Ascending aorta (tissue), 2 donors: Measurements from ENCODE around the gene EZR. TPM values are rescaled to one million over a fixed set of nuclear protein-coding genes. Genes with fewer than 3 reads are reported as not detected.
"Not testable (repeated sequence)": the region's sequence is repeated elsewhere in the genome, so short reads cannot be mapped to it uniquely, and the experiment has no call there.

Experiments
- DNase-seq, 2 donors: peaks; one replicate each; pipeline ENCODE4 v3.0.0-alpha.2; 2019; ENCODE audit warnings: low spot score in 2 of 2
- H3K27ac ChIP-seq, 2 donors: fragments of 200-600 bp; sonication (generic); one replicate each; pipeline ENCODE4 v1.5.1; 2016 to 2017; ENCODE audit warnings: mild to moderate bottlenecking in 1 of 2
- H3K27me3 ChIP-seq: fragments of 200-600 bp; sonication (generic); one replicate; pipeline ENCODE4 v1.5.1; 2017
- H3K36me3 ChIP-seq, 2 donors: fragments of 200-600 bp; sonication (generic); one replicate each; pipeline ENCODE4 v1.5.1; 2016
- H3K4me1 ChIP-seq, 2 donors: fragments of 200-600 bp; sonication (generic); one replicate each; pipeline ENCODE4 v1.5.1; 2016 to 2017; ENCODE audit warnings: mild to moderate bottlenecking in 1 of 2
- H3K4me3 ChIP-seq, 2 donors: fragments of 200-600 bp; sonication (generic); one replicate each; pipeline ENCODE4 v1.5.1; 2016 to 2017; ENCODE audit warnings: mild to moderate bottlenecking in 1 of 2
- H3K9me3 ChIP-seq, 2 donors: fragments of 200-600 bp; sonication (generic); one replicate each; pipeline ENCODE4 v1.5.1; 2016
- CTCF ChIP-seq, 3 experiments: fragments of 200-600 bp in 2 of 3; fragments of 450-650 bp in 1 of 3; sonication (generic) in 2 of 3; IDR thresholded peaks; one replicate each; pipeline ENCODE4 v1.5.1; 2016 to 2019; ENCODE audit warnings: antibody characterized with exemption in 3 of 3, mild to moderate bottlenecking in 1 of 3, moderate library complexity in 1 of 3
- intact Hi-C: fragments of 100-400 bp; cut with DNase I; formaldehyde crosslinking; loops from one replicate; pipeline ENCODE4 v1.15.1; 2023
- total RNA-seq: library from RNA; depleted of rRNA; stranded (reverse); fragments of >200 nt; gene quantifications from one replicate; pipeline ENCODE4 v1.1.0, GENCODE V29; 2016

Gene EZR
- total RNA-seq, 1 donor from 2014 or later, result 49.7 TPM

GRCh38 chr6:158839796-158840195 lies 20.6 kb upstream of the EZR start:
- Histone ChIP-seq H3K27ac (no peak overlapping the region), H3K4me3 (no peak overlapping the region), H3K9me3 (no peaks in the 10 kb centered on the region), H3K36me3 (no peaks in the 10 kb centered on the region), H3K27me3 (no peaks in the 10 kb centered on the region), H3K4me1 (no peaks in the 10 kb centered on the region)
- intact Hi-C loops, result no loop called here
- no peak for DNase-seq
- no peak for TF ChIP-seq CTCF (IDR thresholded peaks at IDR 0.05)

- H3K27ac ChIP-seq, DNase-seq, H3K4me1 ChIP-seq, H3K36me3 ChIP-seq, H3K27me3 ChIP-seq, intact Hi-C loops, H3K9me3 ChIP-seq, H3K4me3 ChIP-seq: not testable (repeated sequence)
These were observed 19.6 kb upstream of the EZR start for GRCh38 chr6:158838790-158839189.

GRCh38 chr6:158837684-158838625 lies 18.8 kb upstream of the EZR start:
- no peaks in the 10 kb centered on the region for H3K27me3 ChIP-seq
- H3K9me3 ChIP-seq, result no peaks in the 10 kb centered on the region
- intact Hi-C loops, result no loop called here
- H3K4me3 ChIP-seq, result no peak overlapping the region
- no peak overlapping the region for H3K27ac ChIP-seq
- no peaks in the 10 kb centered on the region for H3K4me1 ChIP-seq
- H3K36me3 ChIP-seq, result no peaks in the 10 kb centered on the region
- TF ChIP-seq CTCF (IDR thresholded peaks at IDR 0.05), result no peak
- DNase-seq, result no peak

- Histone ChIP-seq H3K27me3 (no peaks in the 10 kb centered on the region), H3K36me3 (no peaks in the 10 kb centered on the region), H3K9me3 (no peaks in the 10 kb centered on the region), H3K4me3 (no peak overlapping the region), H3K27ac (no peak overlapping the region), H3K4me1 (no peaks in the 10 kb centered on the region)
- no peak for DNase-seq
- TF ChIP-seq CTCF (IDR thresholded peaks at IDR 0.05), result no peak
- intact Hi-C loops, result no loop called here
These were observed 17.6 kb upstream of the EZR start for GRCh38 chr6:158836625-158837311.

GRCh38 chr6:158835616-158836221 lies 16.6 kb upstream of the EZR start:
- no peaks in the 10 kb centered on the region for H3K4me1 ChIP-seq
- no peak for TF ChIP-seq CTCF (IDR thresholded peaks at IDR 0.05)
- H3K9me3 ChIP-seq, result no peaks in the 10 kb centered on the region
- DNase-seq, result no peak
- H3K27me3 ChIP-seq, result no peaks in the 10 kb centered on the region
- peak overlapping the region in 1 of 2 donors; percentile 24 for H3K4me3 ChIP-seq
- no peaks in the 10 kb centered on the region for H3K36me3 ChIP-seq
- H3K27ac ChIP-seq, result no peak overlapping the region
- intact Hi-C loops, result no loop called here
